Lower lobe of right lung (tissue), 2 donors: ENCODE results near the gene IARS2. TPM values are rescaled to one million over a fixed set of nuclear protein-coding genes. Genes with fewer than 3 reads are reported as not detected.

Source experiments
- ATAC-seq, 2 donors: fragments of 200-7000 bp; cut with Tn5 transposase; one replicate each; pipeline ENCODE4 v1.9.1; 2020 to 2022; ENCODE audit warnings: mild to moderate bottlenecking in 2 of 2, moderate library complexity in 2 of 2
- DNase-seq: peaks from one replicate; pipeline ENCODE4 v3.0.0-alpha.2; 2020
- H3K27ac ChIP-seq: fragments of 200-600 bp; one replicate; pipeline ENCODE4 v1.8.0; 2022
- H3K27me3 ChIP-seq: fragments of 200-600 bp; one replicate; pipeline ENCODE4 v1.8.0; 2022; ENCODE audit warnings: low read depth
- H3K36me3 ChIP-seq: fragments of 200-600 bp; one replicate; pipeline ENCODE4 v1.8.0; 2022; ENCODE audit warnings: mild to moderate bottlenecking
- H3K4me1 ChIP-seq: fragments of 200-600 bp; one replicate; pipeline ENCODE4 v1.8.0; 2022
- H3K4me3 ChIP-seq: fragments of 200-600 bp; one replicate; pipeline ENCODE4 v1.8.0; 2022; ENCODE audit warnings: mild to moderate bottlenecking
- H3K9me3 ChIP-seq: fragments of 200-600 bp; one replicate; pipeline ENCODE4 v1.8.0; 2022
- CTCF ChIP-seq: fragments of 200-600 bp; IDR thresholded peaks from one replicate; pipeline ENCODE4 v1.8.0; 2022; ENCODE audit warnings: antibody characterized with exemption, mild to moderate bottlenecking
- intact Hi-C: fragments of 100-400 bp; cut with DNase I; formaldehyde crosslinking; loops from one replicate; pipeline ENCODE4 v1.11.0; 2022
- total RNA-seq: library from RNA; stranded (reverse); fragmentation: NEBNext Ultra II Directional; extraction: Animal tissue kit (Norgen Biotek cat#: 25700); gene quantifications from one replicate; pipeline ENCODE4 v1.2.1, GENCODE V29; 2021
- donor health status: DM: no; HTN: yes; CAD: no; lungs with severe emphysema.

IARS2 gene
- total RNA-seq, 1 donor from 2014 or later: 51.9 TPM

GRCh38 chr1:220176540-220176939 is 82.6 kb downstream of the IARS2 start:
- Histone ChIP-seq H3K4me3 (no peak overlapping the region), H3K9me3 (no peaks in the 10 kb centered on the region), H3K27ac (no peak overlapping the region), H3K36me3 (peaks cover 47% of the 10 kb centered on the region), H3K4me1 (no peaks in the 10 kb centered on the region), H3K27me3 (no peaks in the 10 kb centered on the region)
- no peak for TF ChIP-seq CTCF
- DNase-seq (no peak), ATAC-seq (no peak)
- intact Hi-C loops: no loop called here

- no peak for DNase-seq
Measured at GRCh38 chr1:220182111-220182510, 88.2 kb downstream of the IARS2 start.

GRCh38 chr1:220182656-220183055 is 88.7 kb downstream of the IARS2 start:
- no peaks in the 10 kb centered on the region for H3K27me3 ChIP-seq
- no peaks in the 10 kb centered on the region for H3K9me3 ChIP-seq
- no peaks in the 10 kb centered on the region for H3K4me1 ChIP-seq
- peaks cover 51% of the 10 kb centered on the region for H3K36me3 ChIP-seq
- no peak overlapping the region for H3K27ac ChIP-seq
- TF ChIP-seq CTCF: no peak
- no peak for DNase-seq
- H3K4me3 ChIP-seq: no peak overlapping the region
- ATAC-seq: no peak
- intact Hi-C loops: no loop called here

More at GRCh38 chr1:220182111-220182510, 88.2 kb downstream of the IARS2 start:
- intact Hi-C loops: no loop called here
- no peak for TF ChIP-seq CTCF
- no peaks in the 10 kb centered on the region for H3K4me1 ChIP-seq
- ATAC-seq: no peak
- H3K27me3 ChIP-seq: no peaks in the 10 kb centered on the region
- no peak overlapping the region for H3K27ac ChIP-seq
- no peaks in the 10 kb centered on the region for H3K9me3 ChIP-seq
- peaks cover 49% of the 10 kb centered on the region for H3K36me3 ChIP-seq
- no peak overlapping the region for H3K4me3 ChIP-seq

- H3K4me1 ChIP-seq: no peaks in the 10 kb centered on the region
- no peak overlapping the region for H3K4me3 ChIP-seq
- H3K27ac ChIP-seq: no peak overlapping the region
- intact Hi-C loops: no loop called here
- no peak for TF ChIP-seq CTCF
- ATAC-seq (no peak), DNase-seq (no peak)
- no peaks in the 10 kb centered on the region for H3K9me3 ChIP-seq
- H3K36me3 ChIP-seq: peaks cover 70% of the 10 kb centered on the region
- no peaks in the 10 kb centered on the region for H3K27me3 ChIP-seq
Measured at GRCh38 chr1:220184506-220184905, 90.6 kb downstream of the IARS2 start.

DNA sequence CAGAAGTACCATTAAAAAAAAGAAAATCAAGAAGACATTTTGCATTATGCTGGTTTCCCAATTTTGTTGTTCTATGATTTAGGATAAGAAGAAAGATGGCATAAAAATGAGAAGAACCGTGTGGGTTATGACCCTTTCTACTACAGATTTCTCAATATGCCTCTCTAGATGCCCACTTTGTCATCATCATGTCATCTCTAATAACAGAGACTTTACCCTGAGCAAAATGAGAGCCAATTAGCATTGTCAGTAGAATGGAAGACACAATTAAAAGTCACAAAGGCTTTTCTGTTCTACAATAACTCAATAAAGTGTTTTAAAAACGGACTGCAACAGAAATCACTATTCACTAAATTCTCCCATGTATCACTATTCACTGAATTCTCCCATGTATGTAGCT is 92.8 kb downstream of the IARS2 start:
- no peak for DNase-seq
- Histone ChIP-seq H3K27ac (no peak overlapping the region), H3K9me3 (no peaks in the 10 kb centered on the region), H3K4me3 (no peak overlapping the region), H3K36me3 (peaks cover 76% of the 10 kb centered on the region), H3K4me1 (no peaks in the 10 kb centered on the region), H3K27me3 (no peaks in the 10 kb centered on the region)
- intact Hi-C loops: no loop called here
- no peak for TF ChIP-seq CTCF
- no peak for ATAC-seq

- Histone ChIP-seq H3K4me3 (no peak overlapping the region), H3K27me3 (no peaks in the 10 kb centered on the region), H3K27ac (no peak overlapping the region), H3K4me1 (no peaks in the 10 kb centered on the region), H3K36me3 (peaks cover 76% of the 10 kb centered on the region), H3K9me3 (no peaks in the 10 kb centered on the region)
- DNase-seq (no peak), ATAC-seq (no peak)
- TF ChIP-seq CTCF: no peak
- intact Hi-C loops: no loop called here
Measured at GRCh38 chr1:220188538-220188937, 94.6 kb downstream of the IARS2 start.
